ENCODE measurements around the gene CMIP.

CMIP gene

GRCh38 chr16:81614654-81615359, 170.2 kb downstream of the CMIP start:
- Histone ChIP-seq H3K36me3 (ENCODE audit: control insufficient read depth, insufficient read depth, low read length) (no peaks in the 10 kb centered on the region), H3K4me3 (ENCODE audit: low read depth, low read length) (no peak overlapping the region), H3K4me2 (ENCODE audit: low read length) (no peak overlapping the region), H3K27ac (no peak overlapping the region), H3K9me3 (ENCODE audit: control insufficient read depth, low read length) (no peaks in the 10 kb centered on the region), H2AFZ (no peak overlapping the region), H3K27me3 (ENCODE audit: control insufficient read depth, insufficient read depth, low read length) (no peaks in the 10 kb centered on the region), H3K79me2 (peaks cover 4% of the 10 kb centered on the region), H3K4me1 (no peaks in the 10 kb centered on the region), H3K9ac (no peak overlapping the region)
- TF ChIP-seq, protein P1, sequence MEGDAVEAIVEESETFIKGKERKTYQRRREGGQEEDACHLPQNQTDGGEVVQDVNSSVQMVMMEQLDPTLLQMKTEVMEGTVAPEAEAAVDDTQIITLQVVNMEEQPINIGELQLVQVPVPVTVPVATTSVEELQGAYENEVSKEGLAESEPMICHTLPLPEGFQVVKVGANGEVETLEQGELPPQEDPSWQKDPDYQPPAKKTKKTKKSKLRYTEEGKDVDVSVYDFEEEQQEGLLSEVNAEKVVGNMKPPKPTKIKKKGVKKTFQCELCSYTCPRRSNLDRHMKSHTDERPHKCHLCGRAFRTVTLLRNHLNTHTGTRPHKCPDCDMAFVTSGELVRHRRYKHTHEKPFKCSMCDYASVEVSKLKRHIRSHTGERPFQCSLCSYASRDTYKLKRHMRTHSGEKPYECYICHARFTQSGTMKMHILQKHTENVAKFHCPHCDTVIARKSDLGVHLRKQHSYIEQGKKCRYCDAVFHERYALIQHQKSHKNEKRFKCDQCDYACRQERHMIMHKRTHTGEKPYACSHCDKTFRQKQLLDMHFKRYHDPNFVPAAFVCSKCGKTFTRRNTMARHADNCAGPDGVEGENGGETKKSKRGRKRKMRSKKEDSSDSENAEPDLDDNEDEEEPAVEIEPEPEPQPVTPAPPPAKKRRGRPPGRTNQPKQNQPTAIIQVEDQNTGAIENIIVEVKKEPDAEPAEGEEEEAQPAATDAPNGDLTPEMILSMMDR (IDR thresholded peaks at IDR 0.05) = no peak

- TF ChIP-seq, protein P1 (IDR thresholded peaks at IDR 0.05) = no peak
- no peaks in the 10 kb centered on the region for H3K36me3 ChIP-seq (ENCODE audit: control insufficient read depth, insufficient read depth, low read length)
- no peak overlapping the region for H3K9ac ChIP-seq
- no peaks in the 10 kb centered on the region for H3K27me3 ChIP-seq (ENCODE audit: control insufficient read depth, insufficient read depth, low read length)
- H3K9me3 ChIP-seq (ENCODE audit: control insufficient read depth, low read length) = no peaks in the 10 kb centered on the region
- no peak overlapping the region for H3K4me3 ChIP-seq (ENCODE audit: low read depth, low read length)
- peaks cover 4% of the 10 kb centered on the region for H3K79me2 ChIP-seq
- H3K4me1 ChIP-seq = no peaks in the 10 kb centered on the region
- no peak overlapping the region for H3K27ac ChIP-seq
- no peak overlapping the region for H2AFZ ChIP-seq
- H3K4me2 ChIP-seq (ENCODE audit: low read length) = no peak overlapping the region
Measured at GRCh38 chr16:81615411-81615810, 170.8 kb downstream of the CMIP start.

DNA sequence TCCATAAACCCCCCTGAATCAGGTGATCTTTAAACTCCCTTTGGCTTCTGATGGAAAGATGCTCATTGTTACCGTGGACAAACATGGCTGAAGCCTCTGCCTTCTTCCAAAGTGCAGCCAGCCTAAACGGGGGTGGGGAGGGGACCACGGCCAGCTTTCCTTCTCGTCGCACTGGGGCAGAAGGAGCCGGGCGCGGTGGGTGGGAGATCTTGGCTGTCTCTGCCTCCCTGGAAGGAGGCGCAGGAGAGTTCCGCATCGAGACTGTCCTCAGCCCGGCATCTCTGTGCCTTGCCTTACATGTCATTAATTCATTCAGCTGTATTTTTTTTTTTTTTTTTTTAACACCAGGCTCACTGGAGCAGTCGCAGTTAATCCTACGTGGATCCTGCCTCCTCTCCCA, 171.2 kb downstream of the CMIP start:
- Histone ChIP-seq H3K27me3 (ENCODE audit: control insufficient read depth, insufficient read depth, low read length) (no peaks in the 10 kb centered on the region), H3K27ac (no peak overlapping the region), H3K4me2 (ENCODE audit: low read length) (no peak overlapping the region), H2AFZ (no peak overlapping the region), H3K4me1 (no peaks in the 10 kb centered on the region), H3K9me3 (ENCODE audit: control insufficient read depth, low read length) (no peaks in the 10 kb centered on the region), H3K9ac (no peak overlapping the region), H3K79me2 (peaks cover 2% of the 10 kb centered on the region), H3K36me3 (ENCODE audit: control insufficient read depth, insufficient read depth, low read length) (no peaks in the 10 kb centered on the region), H3K4me3 (ENCODE audit: low read depth, low read length) (no peak overlapping the region)
- TF ChIP-seq, protein P1 (IDR thresholded peaks at IDR 0.05) = no peak

DNA sequence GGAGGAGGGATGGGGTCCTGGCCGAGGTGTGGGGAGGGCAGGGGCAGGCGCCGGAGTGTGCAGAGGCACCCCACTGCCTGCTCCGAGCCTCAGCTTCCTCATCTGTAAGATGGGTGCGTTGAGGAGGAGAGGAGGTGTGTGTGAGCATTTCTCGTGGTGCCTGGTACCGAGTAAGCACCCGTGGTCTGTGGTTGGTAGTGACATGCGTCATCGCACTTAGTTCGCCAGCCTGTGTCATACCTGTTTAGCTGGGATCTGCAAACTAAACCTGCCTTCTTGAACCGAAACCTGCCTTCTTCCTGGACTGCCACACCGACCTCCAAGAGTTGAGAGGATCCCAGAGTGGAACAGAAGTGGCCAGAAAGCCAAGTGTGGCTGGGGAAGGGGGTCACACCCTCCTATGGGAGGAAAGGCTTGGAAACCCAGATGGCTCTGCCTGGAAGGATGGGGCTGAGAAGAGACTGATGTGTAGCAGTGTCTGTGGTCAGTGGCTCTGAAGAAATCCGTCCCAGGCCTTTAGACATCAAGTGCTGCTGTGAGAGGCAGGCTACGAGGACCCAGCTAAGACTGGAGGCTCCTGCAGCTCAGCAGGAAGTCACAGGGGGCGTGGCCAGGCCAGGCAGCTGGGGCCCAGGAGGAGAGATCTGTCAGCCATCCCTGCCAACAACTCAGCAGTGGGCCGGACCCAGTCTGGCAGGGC, 171.9 kb downstream of the CMIP start:
- Histone ChIP-seq H3K4me2 (ENCODE audit: low read length) (no peak overlapping the region), H3K27ac (no peak overlapping the region), H3K4me3 (ENCODE audit: low read depth, low read length) (no peak overlapping the region)

More for the DNA sequence above, 171.9 kb downstream of the CMIP start:
- no peaks in the 10 kb centered on the region for H3K4me1 ChIP-seq
- H3K9me3 ChIP-seq (ENCODE audit: control insufficient read depth, low read length) = no peaks in the 10 kb centered on the region
- no peaks in the 10 kb centered on the region for H3K36me3 ChIP-seq (ENCODE audit: control insufficient read depth, insufficient read depth, low read length)
- no peaks in the 10 kb centered on the region for H3K27me3 ChIP-seq (ENCODE audit: control insufficient read depth, insufficient read depth, low read length)
- H2AFZ ChIP-seq = no peak overlapping the region
- H3K79me2 ChIP-seq = peaks cover 2% of the 10 kb centered on the region
- no peak overlapping the region for H3K9ac ChIP-seq
- TF ChIP-seq, protein P1 (IDR thresholded peaks at IDR 0.05) = no peak

All from parathyroid adenoma (tissue), 2 donors.